Liver (tissue), 9 donors: ENCODE results near the gene BID. TPM values are rescaled to one million over a fixed set of nuclear protein-coding genes. Genes with fewer than 3 reads are reported as not detected.

Experiments used
- DNase-seq: peaks from one replicate; pipeline ENCODE4 v3.0.0-alpha.2; 2017; ENCODE audit warnings: low spot score
- H3K27ac ChIP-seq, 2 donors: one replicate each; pipeline ENCODE4 v1.7.0; 2013; ENCODE audit warnings: inconsistent platforms in 2 of 2, low read length in 2 of 2, control low read depth in 1 of 2, low read depth in 1 of 2, mild to moderate bottlenecking in 1 of 2
- H3K27me3 ChIP-seq, 4 donors: one replicate each; pipeline versions ENCODE4 v1.6.1 to v1.7.0; 2013; ENCODE audit warnings: low read length in 3 of 4, inconsistent platforms in 1 of 4, mild to moderate bottlenecking in 1 of 4, moderate library complexity in 1 of 4; ENCODE audit not compliant: control insufficient read depth in 4 of 4, insufficient read depth in 4 of 4
- H3K36me3 ChIP-seq, 4 donors: one replicate each; pipeline versions ENCODE4 v1.6.1 to v1.7.0; 2013; ENCODE audit warnings: low read length in 3 of 4, mild to moderate bottlenecking in 3 of 4, low read depth in 1 of 4, moderate library complexity in 1 of 4; ENCODE audit not compliant: control insufficient read depth in 4 of 4, insufficient read depth in 3 of 4
- H3K4me1 ChIP-seq, 4 donors: one replicate each; pipeline versions ENCODE4 v1.6.1 to v1.7.0; 2013; ENCODE audit warnings: low read length in 3 of 4, mild to moderate bottlenecking in 3 of 4, moderate library complexity in 1 of 4; ENCODE audit not compliant: control insufficient read depth in 4 of 4, insufficient read depth in 4 of 4
- H3K4me3 ChIP-seq, 3 donors: one replicate each; pipeline versions ENCODE4 v1.6.1 to v1.7.0; 2013; ENCODE audit warnings: low read length in 3 of 3, control low read depth in 1 of 3, low read depth in 1 of 3, mild to moderate bottlenecking in 1 of 3
- H3K9ac ChIP-seq, 2 donors: one replicate each; pipeline ENCODE4 v1.7.0; 2013; ENCODE audit warnings: low read length in 2 of 2, mild to moderate bottlenecking in 2 of 2, moderate library complexity in 2 of 2, control low read depth in 1 of 2, low read depth in 1 of 2
- H3K9me3 ChIP-seq, 4 donors: one replicate each; pipeline versions ENCODE4 v1.6.1 to v1.7.0; 2013; ENCODE audit warnings: low read length in 3 of 4; ENCODE audit not compliant: control insufficient read depth in 4 of 4
- CTCF ChIP-seq: fragments of 150-350 bp; IDR thresholded peaks from 2 replicates; pipeline ENCODE4 v1.5.1; 2017; ENCODE audit warnings: improper control_type of control experiment, low read depth, low read length; ENCODE audit not compliant: missing input control
- EGR1 ChIP-seq, 2 donors: IDR thresholded peaks; 2 replicates each; pipeline ENCODE4 v1.6.1; 2016 to 2018; ENCODE audit warnings: antibody characterized with exemption in 2 of 2, low read depth in 2 of 2
- FOXA1 ChIP-seq: IDR thresholded peaks from 2 replicates; pipeline ENCODE4 v1.6.1; 2016; ENCODE audit warnings: antibody characterized with exemption
- FOXA2 ChIP-seq: IDR thresholded peaks from 2 replicates; pipeline ENCODE4 v1.6.1; 2016; ENCODE audit warnings: antibody characterized with exemption
- GABPA ChIP-seq, 2 donors: IDR thresholded peaks in 1 of 2; conservative IDR thresholded peaks in 1 of 2; 2 replicates each; pipeline ENCODE4 v1.6.1; 2016; ENCODE audit warnings: antibody characterized with exemption in 2 of 2, mild to moderate bottlenecking in 1 of 2, moderate library complexity in 1 of 2
- HNF4A ChIP-seq, 2 donors: conservative IDR thresholded peaks; 2 replicates each; pipeline ENCODE4 v1.6.1; 2016; ENCODE audit warnings: antibody characterized with exemption in 2 of 2, mild to moderate bottlenecking in 2 of 2
- JUND ChIP-seq, 2 donors: IDR thresholded peaks; 2 replicates each; pipeline ENCODE4 v1.6.1; 2016; ENCODE audit warnings: antibody characterized with exemption in 2 of 2
- NR2F2 ChIP-seq: IDR thresholded peaks from 2 replicates; pipeline ENCODE4 v1.6.1; 2016; ENCODE audit warnings: antibody characterized with exemption
- RAD21 ChIP-seq, 2 donors: IDR thresholded peaks; 2 replicates each; pipeline ENCODE4 v1.6.1; 2016; ENCODE audit warnings: antibody characterized with exemption in 2 of 2, mild to moderate bottlenecking in 2 of 2
- RXRA ChIP-seq, 2 donors: IDR thresholded peaks; 2 replicates each; pipeline ENCODE4 v1.6.1; 2017 to 2018; ENCODE audit warnings: antibody characterized with exemption in 2 of 2, mild to moderate bottlenecking in 1 of 2
- TAF1 ChIP-seq: conservative IDR thresholded peaks from 2 replicates; pipeline ENCODE4 v1.6.1; 2016; ENCODE audit warnings: antibody characterized with exemption, mild to moderate bottlenecking
- YY1 ChIP-seq: IDR thresholded peaks from 2 replicates; pipeline ENCODE4 v1.6.1; 2016; ENCODE audit warnings: antibody characterized with exemption, mild to moderate bottlenecking
- ZBTB33 ChIP-seq: IDR thresholded peaks from 2 replicates; pipeline ENCODE4 v1.6.1; 2016; ENCODE audit warnings: antibody characterized with exemption
- WGBS: extraction: QIAGEN DNeasy Blood & Tissue Kit; methylation state at CpG from one replicate; pipeline ENCODE4 v1.1.7; 2013; 5-methylcytosine and 5-hydroxymethylcytosine counted together
- polyA plus RNA-seq, 2 donors: library from polyadenylated mRNA; stranded (reverse) in 1 of 2; unstranded in 1 of 2; fragments of 200-250 nt in 1 of 2; fragments of >200 nt in 1 of 2; fragmentation: Nextera tagmentation in 1 of 2; extraction: Ambion mirVana in 1 of 2; gene quantifications; one replicate each; pipeline versions ENCODE4 v1.2.1 to v1.2.3, GENCODE V29; 2013 to 2015
- total RNA-seq, 2 donors: library from RNA; depleted of rRNA; stranded (reverse); fragments of >200 nt; gene quantifications; one replicate each; pipeline ENCODE4 v1.2.3, GENCODE V29; 2014
- TF ChIP-seq, protein P1 (sequence below): IDR thresholded peaks from 2 replicates; pipeline ENCODE4 v1.6.1; 2016; ENCODE audit warnings: antibody characterized with exemption, mild to moderate bottlenecking
- TF ChIP-seq, protein P2 (sequence below): IDR thresholded peaks from 2 replicates; pipeline ENCODE4 v1.6.1; 2016; ENCODE audit warnings: antibody characterized with exemption
- TF ChIP-seq, protein P3 (sequence below): IDR thresholded peaks from 2 replicates; pipeline ENCODE4 v1.6.1; 2016; ENCODE audit warnings: antibody characterized with exemption
- donor health status: healthy.
- donor health status: healthy.
- donor health status: healthy.
- donor health status: healthy.
- donor health status: healthy.

BID gene
- total and polyA plus RNA-seq, 4 donors = 28.7 to 66.9 (median 52.6) TPM

DNA sequence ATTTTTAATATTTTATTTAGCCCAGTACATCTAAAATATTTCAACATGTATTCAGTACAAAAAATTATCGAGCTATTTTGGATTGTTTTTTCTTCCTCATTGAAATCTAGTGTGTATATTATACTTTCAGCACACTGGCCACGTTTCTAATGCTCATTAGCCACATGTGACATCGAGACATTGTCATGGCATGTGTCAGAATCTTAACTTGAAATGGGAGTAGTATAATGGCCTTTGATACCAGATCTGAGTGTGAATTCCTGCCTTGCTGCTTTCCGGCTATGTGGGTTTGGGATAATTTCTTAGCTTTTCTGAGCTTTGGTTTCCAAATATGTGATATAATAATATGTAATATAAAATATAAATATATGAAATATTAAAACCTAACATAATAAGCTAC lies 81.4 kb downstream of the BID start (continued):
- TF ChIP-seq, protein P1, sequence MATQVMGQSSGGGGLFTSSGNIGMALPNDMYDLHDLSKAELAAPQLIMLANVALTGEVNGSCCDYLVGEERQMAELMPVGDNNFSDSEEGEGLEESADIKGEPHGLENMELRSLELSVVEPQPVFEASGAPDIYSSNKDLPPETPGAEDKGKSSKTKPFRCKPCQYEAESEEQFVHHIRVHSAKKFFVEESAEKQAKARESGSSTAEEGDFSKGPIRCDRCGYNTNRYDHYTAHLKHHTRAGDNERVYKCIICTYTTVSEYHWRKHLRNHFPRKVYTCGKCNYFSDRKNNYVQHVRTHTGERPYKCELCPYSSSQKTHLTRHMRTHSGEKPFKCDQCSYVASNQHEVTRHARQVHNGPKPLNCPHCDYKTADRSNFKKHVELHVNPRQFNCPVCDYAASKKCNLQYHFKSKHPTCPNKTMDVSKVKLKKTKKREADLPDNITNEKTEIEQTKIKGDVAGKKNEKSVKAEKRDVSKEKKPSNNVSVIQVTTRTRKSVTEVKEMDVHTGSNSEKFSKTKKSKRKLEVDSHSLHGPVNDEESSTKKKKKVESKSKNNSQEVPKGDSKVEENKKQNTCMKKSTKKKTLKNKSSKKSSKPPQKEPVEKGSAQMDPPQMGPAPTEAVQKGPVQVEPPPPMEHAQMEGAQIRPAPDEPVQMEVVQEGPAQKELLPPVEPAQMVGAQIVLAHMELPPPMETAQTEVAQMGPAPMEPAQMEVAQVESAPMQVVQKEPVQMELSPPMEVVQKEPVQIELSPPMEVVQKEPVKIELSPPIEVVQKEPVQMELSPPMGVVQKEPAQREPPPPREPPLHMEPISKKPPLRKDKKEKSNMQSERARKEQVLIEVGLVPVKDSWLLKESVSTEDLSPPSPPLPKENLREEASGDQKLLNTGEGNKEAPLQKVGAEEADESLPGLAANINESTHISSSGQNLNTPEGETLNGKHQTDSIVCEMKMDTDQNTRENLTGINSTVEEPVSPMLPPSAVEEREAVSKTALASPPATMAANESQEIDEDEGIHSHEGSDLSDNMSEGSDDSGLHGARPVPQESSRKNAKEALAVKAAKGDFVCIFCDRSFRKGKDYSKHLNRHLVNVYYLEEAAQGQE = no peak
- TF ChIP-seq CTCF = no peak
- TF ChIP-seq JUND (IDR thresholded peaks at IDR 0.05) = no peak
- TF ChIP-seq, protein P2, sequence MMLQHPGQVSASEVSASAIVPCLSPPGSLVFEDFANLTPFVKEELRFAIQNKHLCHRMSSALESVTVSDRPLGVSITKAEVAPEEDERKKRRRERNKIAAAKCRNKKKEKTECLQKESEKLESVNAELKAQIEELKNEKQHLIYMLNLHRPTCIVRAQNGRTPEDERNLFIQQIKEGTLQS = no peak

DNA sequence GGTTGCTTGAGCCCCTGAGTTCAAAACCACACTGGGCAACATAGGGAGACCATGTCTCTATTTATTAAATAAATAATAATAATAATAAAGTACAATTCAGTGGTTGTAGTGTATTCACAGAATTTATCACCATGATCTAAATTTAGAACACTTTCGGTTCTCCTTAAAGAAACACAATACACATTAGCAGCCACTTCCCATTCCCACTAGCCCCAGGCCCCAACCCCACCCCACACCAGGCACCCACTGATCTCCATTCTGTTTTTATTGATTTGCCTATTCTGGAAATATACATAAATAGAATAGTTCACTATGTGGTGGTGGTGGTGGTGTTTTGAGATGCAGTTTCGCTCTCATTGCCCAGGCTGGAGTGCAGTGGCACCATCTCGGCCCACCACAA lies 90.0 kb downstream of the BID start:
- H3K9ac ChIP-seq = no peak overlapping the region
- no peaks in the 10 kb centered on the region for H3K27me3 ChIP-seq
- no peak overlapping the region for H3K27ac ChIP-seq
- no peak overlapping the region for H3K4me3 ChIP-seq
- H3K9me3 ChIP-seq = no peaks in the 10 kb centered on the region
- no peak for TF ChIP-seq EGR1 (IDR thresholded peaks at IDR 0.05; ENCODE audit: low read depth in 2 of 2)
- TF ChIP-seq FOXA2 = no peak
- TF ChIP-seq JUND (IDR thresholded peaks at IDR 0.05) = no peak
- TF ChIP-seq HNF4A (conservative IDR thresholded peaks at IDR 0.05) = no peak
- no peak for TF ChIP-seq YY1
- no peak for TF ChIP-seq NR2F2
- TF ChIP-seq RAD21 (IDR thresholded peaks at IDR 0.05) = no peak
- TF ChIP-seq, protein P2 = no peak
- no peak for TF ChIP-seq ZBTB33
- TF ChIP-seq GABPA (IDR thresholded peaks at IDR 0.05 in 1 of 2, conservative IDR thresholded peaks at IDR 0.05 in 1 of 2) = no peak
- TF ChIP-seq FOXA1 = no peak
- TF ChIP-seq TAF1 = no peak
- TF ChIP-seq, protein P3, sequence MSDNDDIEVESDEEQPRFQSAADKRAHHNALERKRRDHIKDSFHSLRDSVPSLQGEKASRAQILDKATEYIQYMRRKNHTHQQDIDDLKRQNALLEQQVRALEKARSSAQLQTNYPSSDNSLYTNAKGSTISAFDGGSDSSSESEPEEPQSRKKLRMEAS = no peak
- TF ChIP-seq RXRA (IDR thresholded peaks at IDR 0.05) = no peak
- no peak for TF ChIP-seq CTCF
- peaks cover 0 to 7% (median 4%) of the 10 kb centered on the region in 4 donors for H3K36me3 ChIP-seq
- no peaks in the 10 kb centered on the region for H3K4me1 ChIP-seq
- DNase-seq = no peak
- WGBS = 88% methylated on average over 3 of the region's 3 CpGs
